K562 (cell line): ENCODE results near the gene CAV1. TPM values are rescaled to one million over a fixed set of nuclear protein-coding genes. Genes with fewer than 3 reads are reported as not detected.

Experiments used
- ATAC-seq: fragments of 200-7000 bp; cut with Tn5 transposase; 3 replicates; pipeline ENCODE4 v1.9.1; 2020; ENCODE audit warnings: moderate library complexity
- BruUV-seq: library from RNA; stranded (reverse); fragments of 400-500 nt; replicated peaks from 2 replicates; lab custom pipeline; 2021; lab: Mats Ljungman, UMichigan
- CTCF ChIA-PET: fragments of 300-600 bp; formaldehyde crosslinking; extraction: SDS; loops from one replicate; lab custom pipeline; 2021; ENCODE audit warnings: low intra/inter-chr PET ratio; lab: Yijun Ruan, JAX
- POLR2A ChIA-PET: fragments of 300-600, 350-650 bp; sonication (Branson Sonifier 250); formaldehyde crosslinking; extraction: SDS; loops from one replicate; lab custom pipeline; 2021; ENCODE audit warnings: antibody characterized with exemption, inconsistent platforms; lab: Yijun Ruan, JAX
- DNase-seq, 4 experiments: peaks; one replicate each; pipeline versions ENCODE4 v3.0.0 to v3.0.0-alpha.2; 2011 to 2018; ENCODE audit warnings: low spot score in 3 of 4, mixed read lengths in 3 of 4; ENCODE audit errors: extremely low read depth in 1 of 4
- FAIRE-seq: peaks from 2 replicates; lab custom pipeline; 2011; peaks lifted over from hg19 to GRCh38; lab: Jason Lieb, UNC
- H2AFZ ChIP-seq: 2 replicates; pipeline ENCODE4 v1.6.0; 2011; ENCODE audit warnings: low read depth, low read length, control low read depth, inconsistent platforms
- H3K27ac ChIP-seq: fragments of 200-600 bp; 3 replicates; pipeline ENCODE4 v1.8.0; 2011; ENCODE audit warnings: low read depth, mild to moderate bottlenecking, control low read depth, inconsistent platforms, low read length, moderate library complexity, mixed read lengths; ENCODE audit errors: extremely low read depth
- H3K27me3 ChIP-seq, 2 experiments: fragments of 300-600 bp in 1 of 2; 2 replicates in 1 of 2; 3 replicates in 1 of 2; pipeline versions ENCODE4 v1.6.0 to v1.8.0; 2011; ENCODE audit warnings: inconsistent platforms in 2 of 2, low read length in 2 of 2, mild to moderate bottlenecking in 1 of 2, mixed read lengths in 1 of 2, moderate library complexity in 1 of 2; ENCODE audit not compliant: control insufficient read depth in 2 of 2, insufficient read depth in 2 of 2
- H3K36me3 ChIP-seq: fragments of 300-600 bp; 3 replicates; pipeline ENCODE4 v1.8.0; 2011; ENCODE audit warnings: mild to moderate bottlenecking, low read length, inconsistent platforms; ENCODE audit not compliant: control insufficient read depth, insufficient read depth
- H3K4me1 ChIP-seq, 2 experiments: fragments of 200-600 bp in 1 of 2; replicated peaks in 1 of 2; 2 replicates in 1 of 2; 3 replicates in 1 of 2; pipeline versions ENCODE4 v1.5.1 to v1.8.0; 2011; ENCODE audit warnings: inconsistent platforms in 2 of 2, low read length in 2 of 2, mild to moderate bottlenecking in 1 of 2, mixed read lengths in 1 of 2, moderate library complexity in 1 of 2; ENCODE audit not compliant: control insufficient read depth in 2 of 2, insufficient read depth in 2 of 2
- H3K4me2 ChIP-seq: 2 replicates; pipeline ENCODE4 v1.6.1; 2011; ENCODE audit warnings: low read length, control low read depth, inconsistent platforms, mixed read lengths; ENCODE audit not compliant: insufficient read depth
- H3K4me3 ChIP-seq: fragments of 200-600 bp; sonication (generic), shearing (Covaris generic); 2 replicates; pipeline ENCODE4 v1.5.1; 2016; ENCODE audit warnings: control low read depth, inconsistent platforms
- H3K79me2 ChIP-seq: fragments of 200-600 bp; 3 replicates; pipeline ENCODE4 v1.8.0; 2011; ENCODE audit warnings: low read length, inconsistent platforms; ENCODE audit not compliant: control insufficient read depth, insufficient read depth
- H3K9ac ChIP-seq, 2 experiments: 2 replicates each; pipeline versions ENCODE4 v1.6.0 to v1.6.1; 2011; ENCODE audit warnings: low read depth in 2 of 2, low read length in 2 of 2, control low read depth in 1 of 2, inconsistent platforms in 1 of 2, mild to moderate bottlenecking in 1 of 2, mixed read lengths in 1 of 2; ENCODE audit not compliant: insufficient read depth in 1 of 2
- H3K9me1 ChIP-seq: one replicate; pipeline ENCODE4 v1.6.0; 2011; ENCODE audit warnings: inconsistent platforms, mild to moderate bottlenecking, low read length, moderate library complexity; ENCODE audit not compliant: control insufficient read depth, insufficient read depth
- H3K9me3 ChIP-seq: replicated peaks from 2 replicates; pipeline ENCODE4 v1.5.1; 2011; ENCODE audit warnings: low read depth, low read length, inconsistent platforms; ENCODE audit not compliant: control insufficient read depth, insufficient read depth
- H4K20me1 ChIP-seq: replicated peaks from 2 replicates; pipeline ENCODE4 v1.6.1; 2011; ENCODE audit warnings: low read length, inconsistent platforms, mixed read lengths; ENCODE audit not compliant: control insufficient read depth, insufficient read depth
- CHAMP1 ChIP-seq: fragments of 450-650 bp; IDR thresholded peaks from 2 replicates; pipeline ENCODE4 v1.6.1; 2016; ENCODE audit warnings: mild to moderate bottlenecking
- JUNB ChIP-seq: fragments of 450-650 bp; formaldehyde crosslinking; conservative IDR thresholded peaks from 2 replicates; pipeline ENCODE4 v1.4.0; 2020; ENCODE audit warnings: mild to moderate bottlenecking
- LCOR ChIP-seq: sonication (generic); formaldehyde crosslinking; IDR thresholded peaks from 2 replicates; pipeline ENCODE4 v1.8.0; 2022; ENCODE audit warnings: mild to moderate bottlenecking, missing genetic modification reagents
- PHB ChIP-seq: fragments of 250-450 bp; sonication (Bioruptor Pico); IDR thresholded peaks from 2 replicates; pipeline ENCODE4 v1.5.0; 2021
- POLR2AphosphoS2 ChIP-seq: IDR thresholded peaks from 2 replicates; pipeline ENCODE4 v1.6.1; 2012; ENCODE audit warnings: low read length, improper control_type of control experiment
- ZNF253 ChIP-seq: fragments of 250-450 bp; sonication (Bioruptor Pico); conservative IDR thresholded peaks from 2 replicates; pipeline ENCODE4 v1.6.1; 2021; ENCODE audit warnings: mild to moderate bottlenecking
- ZNF354B ChIP-seq: fragments of 250-450 bp; sonication (Bioruptor Pico); IDR thresholded peaks from 2 replicates; pipeline ENCODE4 v1.4.0; 2020
- ZNF780A ChIP-seq: fragments of 250-450 bp; sonication (Bioruptor Pico); IDR thresholded peaks from 2 replicates; pipeline ENCODE4 v1.5.0; 2021; ENCODE audit warnings: mild to moderate bottlenecking
- WGBS: fragments of 100-300 bp; shearing (Covaris generic); methylation state at CpG from one replicate; pipeline ENCODE4 v1.1.6; 2016; ENCODE audit warnings: low coverage, mixed read lengths; ENCODE audit not compliant: insufficient coverage; ENCODE audit errors: missing lambda C conversion rate; 5-methylcytosine and 5-hydroxymethylcytosine counted together
- in situ Hi-C: fragments of 300-500 bp; cut with MboI; formaldehyde crosslinking; loops from 4 replicates; pipeline ENCODE4 v1.15.0; 2018; ENCODE audit warnings: inconsistent platforms, mixed read lengths
- intact Hi-C: fragments of 100-400 bp; cut with micrococcal nuclease; formaldehyde crosslinking; loops from 2 replicates; pipeline ENCODE4 v1.14.2; 2022
- polyA plus RNA-seq, 8 experiments: library from polyadenylated mRNA; depleted of rRNA in 4 of 8; stranded (reverse) in 5 of 8; unstranded in 3 of 8; fragments of >200 nt; fragmentation: Nextera tagmentation in 2 of 8; fragmentation: Illumina TruSeq in 1 of 8; extraction: Ambion mirVana in 2 of 8; extraction: Trizol in 1 of 8; gene quantifications; 2 replicates each; pipeline versions ENCODE4 v1.2.1 to v1.2.3, GENCODE V29; 2011 to 2014; ENCODE audit warnings: inconsistent platforms in 1 of 8, missing spikeins in 1 of 8
- total RNA-seq, 7 experiments: library from RNA; depleted of rRNA in 6 of 7; stranded (reverse); fragments of >200 nt in 6 of 7; fragmentation: Illumina TruSeq in 2 of 7; extraction: Trizol in 2 of 7; gene quantifications; 2 replicates each; pipeline versions ENCODE4 v1.2.1 to v1.2.3, GENCODE V29; 2011 to 2021; ENCODE audit warnings: low replicate concordance in 1 of 7

CAV1 gene
- total and polyA plus RNA-seq, 9 of the 15 experiments (the other 6 are each of a cell fraction or from before 2014, with no cell fraction given), result 0.08 to 1.5 (median 0.63) TPM

GRCh38 chr7:116588225-116588624, 63.4 kb downstream of the CAV1 start:
- no peaks in the 10 kb centered on the region for H3K36me3 ChIP-seq
- no peak overlapping the region for H3K9ac ChIP-seq
- no peak overlapping the region for H3K27ac ChIP-seq
- ATAC-seq, result no peak
- no peaks in the 10 kb centered on the region for H3K79me2 ChIP-seq
- H3K9me3 ChIP-seq, result no peaks in the 10 kb centered on the region
- peaks cover 0 to 9% of the 10 kb centered on the region in 2 experiments; a peak in 3 of 5 replicates for H3K4me1 ChIP-seq
- BruUV-seq, result no TSS peak
- DNase-seq, result no peak
- no peaks in the 10 kb centered on the region for H3K9me1 ChIP-seq
- ChIA-PET POLR2A (no interaction called here), CTCF (interaction anchor here (0.6 to 5.4 kb wide), 9 partner anchors 62 to 797 kb away, joined by 3 to 97 read pairs (median 7); no protein-coding TSS in a partner anchor)
- H3K4me3 ChIP-seq, result no peak overlapping the region
- in situ Hi-C loops, result no loop called here
- WGBS, result 2% methylated on average over 2 of the region's 2 CpGs
- no peaks in the 10 kb centered on the region for H4K20me1 ChIP-seq
- intact Hi-C loops, result loop anchor here (2.0 to 5.0 kb wide), 2 partner anchors 61 to 246 kb away; no protein-coding TSS in a partner anchor
- peaks cover 7 to 10% of the 10 kb centered on the region in 2 experiments; a peak in 2 of 5 replicates for H3K27me3 ChIP-seq
- H2AFZ ChIP-seq, result no peak overlapping the region
- no peak for FAIRE-seq
- H3K4me2 ChIP-seq, result no peak overlapping the region
- TF ChIP-seq ZNF253 (CRISPR knock-in tag) (no peak), CHAMP1 (no peak), ZNF354B (CRISPR knock-in tag) (no peak), POLR2AphosphoS2 (no peak), JUNB (no peak), ZNF780A (CRISPR knock-in tag) (no peak), LCOR (CRISPR knock-in tag) (no peak), PHB (CRISPR knock-in tag) (no peak)
